Measurements from ENCODE around the gene TPRA1.
A peak's percentile ranks its signal among the peaks of the same experiment; 100 is the strongest.

TPRA1 gene

DNA sequence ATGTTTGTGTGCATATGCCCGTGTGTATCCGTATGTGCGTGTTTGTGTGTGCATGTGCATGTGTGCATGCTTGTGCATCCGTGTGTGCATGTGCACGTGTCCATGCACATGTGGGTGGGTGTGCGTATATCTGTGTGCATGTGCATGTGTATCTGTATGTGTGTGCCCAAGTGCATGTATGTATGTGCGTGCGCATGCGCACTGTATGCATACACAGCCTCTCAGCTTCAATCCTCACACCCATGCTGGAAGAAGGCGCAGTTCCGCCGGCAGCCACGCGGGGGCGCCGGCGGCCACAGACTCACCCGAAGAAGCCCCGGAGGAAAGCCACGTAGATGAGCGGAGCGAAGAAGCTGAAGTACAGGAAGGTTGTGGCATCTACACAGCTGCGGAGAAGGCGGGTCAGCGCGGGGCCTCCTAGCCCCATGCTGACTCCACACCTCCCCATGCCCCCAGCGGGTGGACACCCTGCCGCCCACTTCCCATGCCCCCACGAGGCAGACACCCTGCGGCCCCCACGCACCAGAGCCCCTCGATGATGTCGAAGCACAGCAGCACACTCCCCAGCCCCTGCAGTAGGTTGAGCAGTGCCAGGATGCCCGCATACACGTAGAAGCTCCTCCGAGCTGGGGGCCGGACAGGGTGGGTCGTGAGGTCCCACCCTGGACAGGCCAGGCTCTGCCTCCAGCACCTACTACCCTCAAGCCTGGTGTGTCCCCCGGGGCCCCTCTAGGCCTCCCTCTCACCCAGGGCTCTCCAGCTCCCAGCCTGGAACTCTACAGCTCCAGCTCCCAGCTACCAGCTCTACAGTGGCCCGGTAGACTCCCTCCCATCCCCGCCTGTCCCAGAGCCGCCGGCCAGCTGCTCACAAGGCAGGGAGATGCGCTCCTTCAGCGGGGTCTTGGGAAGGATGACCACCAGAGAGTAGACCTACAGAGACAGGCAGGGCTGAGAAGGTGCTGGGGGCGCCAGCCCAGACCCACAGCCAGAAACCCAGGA lies 15.4 kb downstream of the TPRA1 start:
- H3K4me1 ChIP-seq (ENCODE audit: insufficient read depth, low read length) = no peaks in the 10 kb centered on the region
- H3K4me3 ChIP-seq (ENCODE audit: low read length) = no peak overlapping the region
- H3K27me3 ChIP-seq (ENCODE audit: insufficient read depth, low read length) = no peaks in the 10 kb centered on the region
- no peaks in the 10 kb centered on the region for H3K9me3 ChIP-seq (ENCODE audit: low read length)
- no peak overlapping the region for H2AFZ ChIP-seq (ENCODE audit: low read depth, low read length)
- peaks cover 26% of the 10 kb centered on the region for H3K36me3 ChIP-seq (ENCODE audit: insufficient read depth, low read length)

GRCh38 chr3:127573912-127574311 lies 16.6 kb downstream of the TPRA1 start:
- Histone ChIP-seq H3K4me3 (ENCODE audit: low read length) (no peak overlapping the region), H3K36me3 (ENCODE audit: insufficient read depth, low read length) (peaks cover 23% of the 10 kb centered on the region), H3K27me3 (ENCODE audit: insufficient read depth, low read length) (no peaks in the 10 kb centered on the region), H3K9me3 (ENCODE audit: low read length) (no peaks in the 10 kb centered on the region), H2AFZ (ENCODE audit: low read depth, low read length) (no peak overlapping the region), H3K4me1 (ENCODE audit: insufficient read depth, low read length) (no peaks in the 10 kb centered on the region)

- H3K4me1 ChIP-seq (ENCODE audit: insufficient read depth, low read length) = no peaks in the 10 kb centered on the region
- peaks cover 23% of the 10 kb centered on the region for H3K36me3 ChIP-seq (ENCODE audit: insufficient read depth, low read length)
- H2AFZ ChIP-seq (ENCODE audit: low read depth, low read length) = no peak overlapping the region
- H3K27me3 ChIP-seq (ENCODE audit: insufficient read depth, low read length) = no peaks in the 10 kb centered on the region
- H3K4me3 ChIP-seq (ENCODE audit: low read length) = no peak overlapping the region
- H3K9me3 ChIP-seq (ENCODE audit: low read length) = no peaks in the 10 kb centered on the region
These were observed 17.1 kb downstream of the TPRA1 start for GRCh38 chr3:127573401-127573800.

GRCh38 chr3:127572735-127573134 lies 17.8 kb downstream of the TPRA1 start:
- no peak overlapping the region for H3K4me3 ChIP-seq (ENCODE audit: low read length)
- H3K36me3 ChIP-seq (ENCODE audit: insufficient read depth, low read length) = peaks cover 23% of the 10 kb centered on the region
- H3K9me3 ChIP-seq (ENCODE audit: low read length) = no peaks in the 10 kb centered on the region
- no peak overlapping the region for H2AFZ ChIP-seq (ENCODE audit: low read depth, low read length)
- no peaks in the 10 kb centered on the region for H3K27me3 ChIP-seq (ENCODE audit: insufficient read depth, low read length)
- no peaks in the 10 kb centered on the region for H3K4me1 ChIP-seq (ENCODE audit: insufficient read depth, low read length)

- Histone ChIP-seq H2AFZ (ENCODE audit: low read depth, low read length) (no peak overlapping the region), H3K4me1 (ENCODE audit: insufficient read depth, low read length) (peaks cover 3% of the 10 kb centered on the region), H3K36me3 (ENCODE audit: insufficient read depth, low read length) (peaks cover 23% of the 10 kb centered on the region), H3K9me3 (ENCODE audit: low read length) (no peaks in the 10 kb centered on the region), H3K27me3 (ENCODE audit: insufficient read depth, low read length) (no peaks in the 10 kb centered on the region), H3K4me3 (ENCODE audit: low read length) (no peak overlapping the region)
These were observed 18.3 kb downstream of the TPRA1 start for GRCh38 chr3:127572186-127572585.

DNA sequence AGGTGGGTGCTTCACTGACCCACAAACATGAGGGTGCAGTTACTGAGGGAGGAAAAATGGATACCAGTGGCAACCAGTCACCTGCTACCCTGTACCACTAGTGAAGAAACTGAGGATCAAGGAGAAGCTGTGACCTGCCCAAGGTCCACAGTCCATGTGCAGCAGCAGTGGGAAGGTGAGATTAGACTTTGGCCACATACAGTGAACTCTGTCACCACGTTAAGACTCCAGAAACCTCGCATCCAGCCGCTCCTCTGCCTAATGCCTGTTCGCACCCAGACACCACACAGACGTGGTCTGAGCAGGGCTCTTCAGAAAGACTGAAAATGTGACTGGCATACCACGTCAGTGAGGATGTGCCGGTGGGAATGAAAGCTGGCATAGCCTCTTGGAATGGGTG lies 20.0 kb downstream of the TPRA1 start:
- H3K27me3 ChIP-seq (ENCODE audit: insufficient read depth, low read length) = no peaks in the 10 kb centered on the region
- H2AFZ ChIP-seq (ENCODE audit: low read depth, low read length) = no peak overlapping the region
- no peak overlapping the region for H3K4me3 ChIP-seq (ENCODE audit: low read length)
- peaks cover 9% of the 10 kb centered on the region for H3K4me1 ChIP-seq (ENCODE audit: insufficient read depth, low read length)
- H3K9me3 ChIP-seq (ENCODE audit: low read length) = no peaks in the 10 kb centered on the region
- peaks cover 19% of the 10 kb centered on the region for H3K36me3 ChIP-seq (ENCODE audit: insufficient read depth, low read length)

- Histone ChIP-seq H3K27me3 (ENCODE audit: insufficient read depth, low read length) (no peaks in the 10 kb centered on the region), H3K36me3 (ENCODE audit: insufficient read depth, low read length) (peaks cover 15% of the 10 kb centered on the region), H3K4me3 (ENCODE audit: low read length) (no peak overlapping the region), H2AFZ (ENCODE audit: low read depth, low read length) (no peak overlapping the region), H3K9me3 (ENCODE audit: low read length) (no peaks in the 10 kb centered on the region), H3K4me1 (ENCODE audit: insufficient read depth, low read length) (peaks cover 9% of the 10 kb centered on the region)
These were observed 21.4 kb downstream of the TPRA1 start for GRCh38 chr3:127569160-127569559.

DNA sequence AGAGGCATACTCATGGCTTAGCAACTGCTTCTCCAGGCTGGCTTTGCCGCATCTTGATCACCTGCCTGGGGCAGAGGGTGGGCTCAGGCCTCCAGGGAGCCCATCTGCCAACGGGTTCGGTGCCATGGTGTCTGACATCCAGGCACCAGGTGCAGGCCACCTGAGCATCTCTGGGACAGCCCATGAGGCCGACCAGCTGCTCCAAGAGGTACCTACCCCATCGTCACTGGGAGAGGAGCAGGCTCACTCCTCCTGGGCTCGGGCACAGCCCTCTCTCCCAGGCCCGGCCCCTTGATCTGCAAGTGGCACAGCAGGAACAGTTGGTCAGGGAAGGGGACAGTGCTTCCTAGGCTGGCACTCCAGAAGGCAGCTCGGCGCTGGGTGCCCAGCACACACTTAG lies 21.9 kb downstream of the TPRA1 start:
- no peak overlapping the region for H3K4me3 ChIP-seq (ENCODE audit: low read length)
- no peaks in the 10 kb centered on the region for H3K27me3 ChIP-seq (ENCODE audit: insufficient read depth, low read length)
- H3K36me3 ChIP-seq (ENCODE audit: insufficient read depth, low read length) = peaks cover 14% of the 10 kb centered on the region
- no peaks in the 10 kb centered on the region for H3K9me3 ChIP-seq (ENCODE audit: low read length)
- peaks cover 9% of the 10 kb centered on the region for H3K4me1 ChIP-seq (ENCODE audit: insufficient read depth, low read length)
- H2AFZ ChIP-seq (ENCODE audit: low read depth, low read length) = no peak overlapping the region

GRCh38 chr3:127566833-127567232 lies 23.7 kb downstream of the TPRA1 start:
- Histone ChIP-seq H3K4me3 (ENCODE audit: low read length) (no peak overlapping the region), H3K27me3 (ENCODE audit: insufficient read depth, low read length) (no peaks in the 10 kb centered on the region), H3K9me3 (ENCODE audit: low read length) (no peaks in the 10 kb centered on the region), H3K4me1 (ENCODE audit: insufficient read depth, low read length) (peaks cover 9% of the 10 kb centered on the region), H3K36me3 (ENCODE audit: insufficient read depth, low read length) (peaks cover 6% of the 10 kb centered on the region), H2AFZ (ENCODE audit: low read depth, low read length) (peak overlapping the region; percentile 12)

DNA sequence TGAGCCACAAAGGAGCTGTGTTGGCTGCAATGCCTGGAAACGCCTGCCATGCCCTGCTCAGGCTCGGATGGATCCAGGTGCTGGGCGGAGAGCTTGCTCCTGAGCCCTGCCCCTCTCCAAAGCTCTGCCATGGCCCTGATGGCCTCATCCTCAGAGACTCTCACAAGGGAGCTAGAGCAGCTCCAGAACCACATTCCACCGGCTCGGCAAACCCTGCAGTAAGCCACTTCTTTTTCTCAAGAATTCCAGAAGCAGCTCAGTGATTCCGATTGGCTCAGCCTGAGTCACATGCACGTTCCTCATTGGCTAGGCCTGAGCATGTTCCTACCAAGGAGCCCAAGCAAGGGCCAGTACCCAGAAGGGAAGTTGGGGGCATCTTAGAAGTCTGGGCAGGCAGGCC lies 24.8 kb downstream of the TPRA1 start:
- H2AFZ ChIP-seq (ENCODE audit: low read depth, low read length) = no peak overlapping the region
- H3K36me3 ChIP-seq (ENCODE audit: insufficient read depth, low read length) = peaks cover 4% of the 10 kb centered on the region
- H3K4me3 ChIP-seq (ENCODE audit: low read length) = no peak overlapping the region
- H3K27me3 ChIP-seq (ENCODE audit: insufficient read depth, low read length) = no peaks in the 10 kb centered on the region
- peaks cover 9% of the 10 kb centered on the region for H3K4me1 ChIP-seq (ENCODE audit: insufficient read depth, low read length)
- no peaks in the 10 kb centered on the region for H3K9me3 ChIP-seq (ENCODE audit: low read length)

- H3K4me3 ChIP-seq (ENCODE audit: low read length) = no peak overlapping the region
- no peaks in the 10 kb centered on the region for H3K36me3 ChIP-seq (ENCODE audit: insufficient read depth, low read length)
- H3K4me1 ChIP-seq (ENCODE audit: insufficient read depth, low read length) = no peaks in the 10 kb centered on the region
- H3K9me3 ChIP-seq (ENCODE audit: low read length) = peaks cover 1% of the 10 kb centered on the region
- no peak overlapping the region for H2AFZ ChIP-seq (ENCODE audit: low read depth, low read length)
- no peaks in the 10 kb centered on the region for H3K27me3 ChIP-seq (ENCODE audit: insufficient read depth, low read length)
These were observed 30.3 kb downstream of the TPRA1 start for GRCh38 chr3:127560051-127560787.

DNA sequence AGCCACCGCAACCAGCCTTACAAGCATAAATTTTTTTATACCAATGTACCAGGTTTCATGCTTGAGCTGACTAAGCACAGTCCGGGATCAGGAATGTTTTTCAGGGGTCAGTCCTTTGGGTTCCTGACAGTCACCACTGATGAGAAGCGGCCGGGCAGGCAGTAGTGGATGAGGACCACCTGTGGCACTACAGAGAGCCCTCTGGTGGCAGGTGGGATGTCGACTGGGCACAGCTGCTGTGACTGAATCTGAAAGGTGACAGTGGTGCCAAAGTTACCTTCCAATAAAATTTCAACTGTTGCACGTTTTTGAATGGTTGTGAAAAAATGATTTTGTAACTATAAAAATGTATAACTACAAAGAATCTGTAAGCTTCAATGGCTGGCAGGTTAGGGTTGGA lies 34.0 kb downstream of the TPRA1 start:
- Histone ChIP-seq H3K27me3 (ENCODE audit: insufficient read depth, low read length) (no peaks in the 10 kb centered on the region), H3K4me1 (ENCODE audit: insufficient read depth, low read length) (peaks cover 6% of the 10 kb centered on the region), H3K36me3 (ENCODE audit: insufficient read depth, low read length) (no peaks in the 10 kb centered on the region), H3K9me3 (ENCODE audit: low read length) (peaks cover 1% of the 10 kb centered on the region), H2AFZ (ENCODE audit: low read depth, low read length) (no peak overlapping the region), H3K4me3 (ENCODE audit: low read length) (no peak overlapping the region)

- Histone ChIP-seq H3K4me1 (ENCODE audit: insufficient read depth, low read length) (peaks cover 6% of the 10 kb centered on the region), H3K36me3 (ENCODE audit: insufficient read depth, low read length) (no peaks in the 10 kb centered on the region), H3K9me3 (ENCODE audit: low read length) (peaks cover 1% of the 10 kb centered on the region), H3K4me3 (ENCODE audit: low read length) (no peak overlapping the region), H3K27me3 (ENCODE audit: insufficient read depth, low read length) (no peaks in the 10 kb centered on the region), H2AFZ (ENCODE audit: low read depth, low read length) (no peak overlapping the region)
These were observed 35.4 kb downstream of the TPRA1 start for GRCh38 chr3:127555108-127555507.
